HG03135 (cell line): ENCODE data around the gene CEND1.

ENCODE experiments used
- ATAC-seq: cut with Tn5 transposase; IDR thresholded peaks from one replicate; pipeline ENCODE4 v1.9.1; 2021; ENCODE audit warnings: mild to moderate bottlenecking, moderate library complexity; ENCODE audit not compliant: unreplicated experiment

The CEND1 gene

DNA sequence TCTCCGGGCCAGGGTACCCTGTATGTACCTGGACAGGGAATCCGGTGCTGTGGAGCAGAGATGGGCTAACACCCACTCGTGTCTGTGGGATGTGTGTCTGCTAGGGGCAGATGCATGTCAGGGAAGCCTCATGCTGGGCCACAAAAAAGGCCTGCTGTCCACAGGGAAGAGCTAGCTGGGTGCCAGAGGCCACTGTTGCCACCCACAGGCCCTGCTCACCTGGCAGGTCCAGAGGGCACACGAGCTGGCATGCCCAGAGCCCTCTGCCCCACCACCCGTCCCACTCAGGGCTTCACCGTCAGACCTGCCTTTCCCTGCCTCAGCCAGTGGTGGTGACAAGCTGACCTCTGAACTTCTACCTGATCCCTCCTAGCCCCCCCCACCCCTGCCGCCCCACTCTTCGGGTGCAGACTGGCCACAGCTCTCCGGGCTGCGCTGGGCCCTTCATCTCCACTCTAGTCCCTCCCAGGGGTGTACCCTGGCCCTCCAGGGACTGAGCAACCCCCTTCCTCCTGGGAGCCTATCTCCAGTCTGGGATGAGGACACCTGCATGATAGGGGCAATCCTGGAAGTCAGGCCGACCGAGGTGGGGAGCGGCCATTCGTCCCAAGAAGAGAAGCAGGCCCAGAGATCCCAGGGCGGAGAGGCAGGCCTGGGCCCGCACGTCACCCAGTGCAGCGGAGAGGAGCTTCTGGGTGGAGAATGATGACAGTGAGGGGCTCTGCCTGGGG is 6.8 kb upstream of the CEND1 start:
- ATAC-seq = no peak

DNA sequence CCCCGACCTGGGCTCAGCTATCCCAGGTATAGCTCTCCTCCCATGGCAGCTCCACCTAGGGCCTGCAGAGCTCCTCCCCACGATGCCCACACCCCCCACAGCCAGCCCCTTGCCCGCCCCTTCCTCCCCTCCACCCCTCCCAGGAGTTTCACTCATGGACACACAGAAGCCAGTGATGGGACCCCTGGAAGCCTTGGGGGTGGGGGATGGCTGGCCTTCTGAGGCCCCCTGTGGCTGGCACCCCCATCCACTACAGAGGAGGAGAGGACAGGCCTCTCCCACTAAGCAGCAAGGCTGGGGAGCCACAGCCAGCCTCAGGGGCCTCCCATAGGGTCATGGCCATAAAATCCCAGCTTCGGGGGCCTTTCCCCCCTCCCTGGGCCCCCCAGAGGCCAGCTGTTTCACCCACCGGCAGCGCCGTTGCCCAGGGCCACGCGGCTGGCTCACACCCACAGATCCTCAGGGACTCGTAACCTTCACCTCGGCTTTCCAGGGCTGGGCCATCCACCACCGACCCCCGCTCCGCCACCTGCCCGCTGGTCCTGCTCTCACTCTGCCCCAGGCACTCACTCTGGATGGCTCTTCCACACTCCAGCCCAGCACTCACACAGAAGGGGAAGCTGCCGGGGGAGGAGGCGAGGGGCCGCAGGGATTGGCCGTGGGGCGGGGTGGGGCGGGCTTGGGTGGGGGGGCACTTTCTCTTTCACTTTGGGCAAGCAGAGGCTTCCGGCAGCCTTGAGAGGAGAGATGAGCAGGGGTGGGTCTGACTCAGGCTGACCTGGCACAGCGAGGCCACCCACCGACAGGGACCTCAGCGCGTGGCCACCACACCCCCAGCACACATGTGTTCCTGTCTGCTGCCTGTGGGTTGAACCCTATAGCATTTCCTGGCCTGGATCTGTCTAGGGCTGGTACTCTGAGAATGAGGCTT is 6.0 kb upstream of the CEND1 start:
- no peak for ATAC-seq

DNA sequence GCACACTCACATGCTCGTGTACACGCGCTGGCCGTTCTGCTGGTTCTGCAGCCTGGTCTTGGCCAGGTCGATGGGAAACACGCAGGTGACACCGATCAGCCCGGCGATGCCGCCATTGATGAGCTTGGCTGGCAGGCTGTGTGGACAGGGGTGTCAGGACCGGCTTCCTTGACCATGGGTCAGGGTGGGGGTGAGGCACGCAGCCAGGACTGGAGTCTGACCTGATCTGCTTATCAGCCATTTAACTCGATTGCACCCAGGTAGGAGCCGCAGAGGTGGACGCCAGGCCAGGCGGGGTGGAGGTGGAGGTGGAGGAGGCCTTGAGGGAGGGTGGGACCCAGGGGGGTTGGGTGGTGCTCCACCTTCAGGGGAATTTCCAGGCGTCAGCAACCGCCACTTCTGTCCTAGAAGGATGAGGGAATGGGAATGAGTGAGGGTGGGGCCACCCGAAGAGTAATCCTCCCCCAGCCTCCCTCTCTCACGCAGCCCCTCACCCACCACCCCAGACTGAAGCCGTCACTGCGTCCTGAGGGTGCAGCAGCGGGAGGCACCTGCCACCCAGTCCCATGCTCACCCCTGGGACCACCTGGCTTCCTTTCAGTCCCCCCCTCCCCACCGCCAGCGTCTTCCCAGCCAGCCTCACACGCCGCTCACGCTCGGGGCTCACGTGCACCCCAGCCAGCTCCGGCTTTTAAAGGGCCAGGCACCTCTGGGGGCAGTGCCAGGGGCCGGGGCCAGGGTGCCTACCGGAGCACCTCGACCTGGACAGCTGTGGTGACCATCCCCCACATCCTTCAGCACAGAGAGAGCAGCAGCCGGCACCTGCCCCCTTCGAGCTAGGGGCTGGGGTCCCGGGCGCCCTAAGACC is 5.1 kb upstream of the CEND1 start:
- ATAC-seq = no peak

DNA sequence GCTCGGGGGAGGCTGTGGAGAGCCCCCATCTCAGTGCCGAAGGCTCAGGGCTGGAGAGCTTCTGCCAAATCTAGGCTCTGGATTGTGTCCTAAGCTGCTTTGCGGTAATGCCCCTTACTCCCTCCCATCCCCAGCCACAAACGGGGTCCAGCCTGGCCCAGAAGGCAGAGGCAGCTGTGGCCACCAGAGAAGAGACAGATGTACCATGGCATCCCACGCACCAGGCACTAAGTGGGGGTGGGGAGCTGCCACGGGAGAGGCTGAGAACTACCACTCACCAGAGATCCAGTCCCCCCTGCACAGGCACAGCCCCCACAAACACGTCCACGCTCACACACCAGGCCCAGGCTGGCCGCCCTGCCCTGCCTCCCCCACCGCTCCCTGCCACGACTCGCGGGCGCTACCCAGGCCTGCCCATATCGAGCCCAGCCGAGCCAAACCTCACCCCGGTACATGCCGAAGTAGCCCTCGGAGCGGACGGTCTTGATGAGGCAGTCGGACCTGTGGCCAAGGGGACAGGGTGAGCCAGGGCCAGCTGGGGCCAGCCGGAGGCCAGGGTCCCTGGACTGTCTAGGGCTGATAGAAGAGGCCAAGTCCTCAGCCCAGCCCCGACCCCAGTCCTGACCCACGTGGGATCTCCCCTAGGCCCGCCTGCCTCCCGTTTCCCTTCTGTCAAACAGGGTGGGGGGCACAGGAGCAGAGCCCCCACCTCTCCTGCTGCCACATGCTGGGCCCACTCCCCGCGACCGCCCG is 4.3 kb upstream of the CEND1 start:
- no peak for ATAC-seq

DNA sequence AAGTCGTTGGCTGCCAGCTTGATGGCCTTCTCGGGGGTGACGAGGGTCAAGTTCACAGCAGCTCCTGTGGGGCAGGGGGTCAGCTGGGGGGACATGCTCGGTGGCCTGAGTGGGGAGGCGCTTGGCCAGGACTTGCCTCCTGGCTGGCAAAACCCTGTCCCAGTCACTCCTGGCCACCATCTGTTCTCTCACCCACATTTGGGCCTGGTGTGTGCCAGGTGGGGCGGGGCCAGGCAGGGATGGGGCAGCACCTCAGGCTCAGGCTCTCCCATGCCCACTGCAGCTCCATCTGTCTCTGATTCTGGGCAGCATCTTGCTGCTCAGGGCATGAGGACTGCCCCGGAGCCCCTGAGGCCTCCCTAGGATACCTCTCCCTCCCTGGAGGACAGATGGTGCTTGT is 3.7 kb upstream of the CEND1 start:
- no peak for ATAC-seq

DNA sequence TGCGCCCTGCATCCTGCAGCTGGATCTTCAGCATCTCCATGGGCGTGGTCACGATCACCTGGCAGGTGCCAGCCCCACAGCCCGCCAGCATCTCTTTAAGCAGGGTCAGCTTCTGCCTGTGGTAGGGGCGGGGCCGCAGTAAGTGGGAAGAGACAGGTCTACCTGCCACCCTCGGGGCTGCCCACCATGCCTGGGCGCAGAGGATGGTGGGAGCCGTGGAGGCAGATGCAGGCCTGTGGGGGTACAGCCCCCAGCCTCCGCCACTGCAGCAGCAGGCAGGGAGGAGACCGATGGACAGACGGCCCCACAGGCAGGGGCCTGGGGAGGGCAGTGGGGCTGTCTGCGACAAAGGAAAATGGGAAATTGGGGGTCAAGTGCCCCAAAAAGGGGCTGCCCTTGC is 3.0 kb upstream of the CEND1 start:
- no peak for ATAC-seq

DNA sequence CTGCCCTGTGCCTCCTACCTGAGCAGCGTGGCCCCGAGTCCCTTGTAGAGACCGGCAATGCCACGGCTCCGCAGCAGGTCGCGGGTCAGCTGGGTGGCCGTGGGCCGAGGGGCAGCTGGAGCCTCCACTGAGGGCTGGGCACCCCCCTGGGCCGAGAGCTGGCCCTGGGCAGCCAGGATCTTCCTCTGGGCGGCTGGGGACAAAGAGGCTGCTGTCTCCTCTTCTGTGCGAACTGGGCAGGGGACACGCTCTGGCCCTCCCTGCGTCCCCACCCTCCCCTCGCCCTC is 2.6 kb upstream of the CEND1 start:
- ATAC-seq = no peak

DNA sequence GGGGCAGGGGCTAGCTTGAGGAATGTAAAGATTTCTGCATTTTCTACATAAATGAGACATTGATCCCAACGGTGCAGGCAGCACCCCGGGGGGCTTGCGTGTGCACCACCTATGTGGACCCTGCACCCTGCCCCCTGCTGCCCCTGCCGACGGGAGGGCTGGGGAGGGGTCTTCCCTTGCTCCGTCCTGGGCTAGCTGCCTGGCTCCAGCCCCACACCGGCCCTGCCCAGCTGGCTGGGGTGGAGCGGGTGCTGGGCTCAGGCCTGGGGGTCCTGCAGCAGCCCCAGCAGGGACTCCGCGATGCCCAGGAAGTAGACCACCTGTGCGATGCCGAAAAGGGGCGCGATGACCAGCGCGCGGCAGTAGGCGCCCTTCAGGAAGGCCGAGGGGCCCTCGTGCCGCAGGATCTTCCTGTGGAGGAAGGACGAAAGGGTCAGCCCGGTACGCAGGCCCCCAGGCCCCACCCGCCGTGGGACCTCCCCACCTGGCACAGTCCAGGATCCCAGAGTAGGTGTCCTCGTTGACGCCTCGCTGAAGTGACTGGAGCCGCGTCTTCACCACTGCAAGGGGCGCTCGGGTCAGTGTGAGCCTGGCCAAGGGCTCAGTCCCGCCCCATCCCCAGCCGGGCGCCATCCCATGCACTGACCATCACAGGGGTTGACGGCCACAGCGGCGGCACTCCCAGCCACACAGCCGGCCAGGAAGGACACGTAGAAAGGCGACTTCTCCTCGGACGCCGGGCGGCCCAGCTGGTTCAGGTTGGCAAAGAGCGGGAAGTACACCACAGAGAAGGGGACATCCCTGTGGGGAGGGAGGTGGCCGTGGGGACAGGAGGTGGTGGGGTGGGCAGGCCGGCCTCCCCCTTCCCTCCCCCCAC is 2.0 kb upstream of the CEND1 start:
- ATAC-seq = no peak

DNA sequence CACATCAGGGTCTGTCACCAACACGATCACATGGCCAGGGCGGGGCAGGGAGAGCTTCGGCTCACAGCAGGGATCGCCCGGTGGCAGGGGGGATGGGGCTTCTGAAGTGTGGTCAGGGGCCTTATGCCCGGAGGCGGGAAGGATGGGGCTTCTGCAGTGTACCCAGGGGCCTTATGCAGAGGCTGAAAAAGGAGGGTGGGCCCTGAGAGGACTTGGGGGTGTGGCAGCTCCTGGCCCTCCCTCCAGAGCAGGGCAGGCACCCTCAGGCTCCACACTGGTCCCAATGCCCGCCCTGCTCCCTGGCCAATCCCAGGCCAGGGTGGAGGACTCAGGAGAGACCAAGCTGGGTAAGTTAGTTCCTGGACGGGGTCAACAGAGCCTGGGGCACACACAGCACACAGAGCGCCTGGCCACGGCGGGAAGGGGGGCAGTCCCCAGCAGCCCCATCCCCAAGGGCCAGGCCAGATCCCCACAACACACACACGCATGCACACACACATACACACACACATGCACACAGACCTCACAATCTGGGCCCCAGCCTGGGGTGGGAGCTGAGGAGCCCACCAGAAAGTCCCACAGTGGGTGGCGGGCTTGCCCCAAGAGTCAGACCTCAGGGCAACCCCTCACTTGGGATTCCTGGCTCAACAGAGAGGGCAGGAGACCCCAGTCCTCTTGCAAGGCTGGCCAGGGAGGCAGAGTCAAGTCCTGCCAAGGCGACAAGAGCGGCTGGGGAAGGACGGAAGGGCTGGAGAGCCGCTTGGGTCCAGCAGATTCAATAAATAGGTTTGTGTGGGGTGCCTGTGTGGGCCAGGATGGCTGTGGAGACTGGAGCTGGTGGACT is 1.1 kb upstream of the CEND1 start:
- no peak for ATAC-seq

DNA sequence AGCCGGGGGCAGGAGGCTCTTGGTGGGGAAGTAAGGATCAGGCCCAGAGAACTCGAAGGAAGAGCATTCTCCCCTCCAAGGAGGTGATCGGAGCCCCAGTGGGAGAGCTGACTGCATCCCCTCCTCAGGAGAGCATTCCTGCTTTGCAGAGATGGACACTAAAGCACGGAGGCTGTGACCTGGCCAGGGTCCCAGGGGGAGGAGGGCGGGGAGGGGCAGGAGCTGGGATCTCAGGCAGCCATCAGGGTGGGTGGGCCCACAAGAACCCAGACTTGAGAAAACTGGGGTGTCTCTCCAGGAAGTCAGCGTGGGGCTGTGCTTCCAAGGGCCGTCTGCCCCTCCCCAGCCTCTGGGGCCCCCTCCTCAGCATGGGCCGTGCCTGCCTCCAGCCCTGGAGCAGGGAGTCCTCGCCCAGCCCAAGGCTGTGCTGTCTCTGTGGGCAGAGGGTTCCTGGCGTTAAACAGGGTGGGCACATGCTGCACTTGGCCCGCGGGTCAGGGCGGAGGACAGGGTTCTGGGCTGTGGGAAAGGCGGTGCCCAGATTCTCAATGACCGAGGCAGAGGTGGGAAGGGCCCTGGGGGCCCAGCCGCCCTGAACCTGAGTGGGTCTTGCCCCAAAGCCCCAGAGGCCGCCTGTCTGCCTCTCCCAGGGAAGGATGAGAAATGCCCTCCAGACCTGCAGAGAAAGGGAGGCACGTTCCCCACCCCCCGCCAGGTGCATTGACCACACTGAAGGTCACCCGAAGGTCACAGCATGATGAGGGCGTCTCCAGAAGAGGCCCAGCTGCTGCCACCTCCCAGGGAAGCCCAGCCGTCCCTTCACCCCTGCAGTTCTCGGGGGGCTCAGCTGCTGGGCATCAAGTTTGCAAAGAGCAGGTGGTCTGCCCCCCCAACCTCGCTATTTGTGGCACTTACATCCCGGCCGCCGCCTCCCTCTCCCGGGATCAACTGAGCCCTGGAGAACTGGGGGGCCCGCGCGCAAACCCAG is 643 bp downstream of the CEND1 start:
- ATAC-seq = no peak

DNA sequence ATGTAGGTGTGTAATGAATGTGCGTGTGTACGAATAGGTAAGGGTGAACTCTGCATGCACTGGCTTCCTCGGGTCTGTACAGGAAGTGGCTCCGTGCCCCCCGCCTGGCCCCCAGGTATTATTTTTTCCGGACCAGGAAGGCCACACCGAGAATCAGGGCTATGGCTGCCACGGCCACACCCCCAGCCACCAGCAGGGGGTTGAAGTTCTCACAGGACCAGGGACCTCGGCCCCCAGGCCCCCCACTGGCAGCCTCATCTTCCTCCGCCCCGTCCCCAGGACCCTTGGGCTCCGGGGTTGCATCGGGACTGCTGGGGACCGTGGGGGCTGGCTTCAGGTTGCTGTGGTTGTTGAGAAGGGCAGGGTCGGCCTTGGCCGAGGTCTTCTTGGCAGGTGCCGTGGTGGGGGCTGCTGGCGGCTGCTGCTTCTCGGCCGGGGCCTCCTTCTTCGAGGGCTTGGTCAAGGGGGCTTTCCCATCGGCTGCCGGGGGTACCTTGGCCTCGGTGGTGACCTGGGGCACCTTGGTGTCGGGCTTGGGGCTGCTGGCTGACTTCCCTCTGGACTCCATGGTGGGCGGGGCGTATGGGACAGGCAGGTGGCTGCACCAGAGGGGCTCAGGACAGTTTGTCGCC is 1.8 kb downstream of the CEND1 start:
- ATAC-seq = no peak

DNA sequence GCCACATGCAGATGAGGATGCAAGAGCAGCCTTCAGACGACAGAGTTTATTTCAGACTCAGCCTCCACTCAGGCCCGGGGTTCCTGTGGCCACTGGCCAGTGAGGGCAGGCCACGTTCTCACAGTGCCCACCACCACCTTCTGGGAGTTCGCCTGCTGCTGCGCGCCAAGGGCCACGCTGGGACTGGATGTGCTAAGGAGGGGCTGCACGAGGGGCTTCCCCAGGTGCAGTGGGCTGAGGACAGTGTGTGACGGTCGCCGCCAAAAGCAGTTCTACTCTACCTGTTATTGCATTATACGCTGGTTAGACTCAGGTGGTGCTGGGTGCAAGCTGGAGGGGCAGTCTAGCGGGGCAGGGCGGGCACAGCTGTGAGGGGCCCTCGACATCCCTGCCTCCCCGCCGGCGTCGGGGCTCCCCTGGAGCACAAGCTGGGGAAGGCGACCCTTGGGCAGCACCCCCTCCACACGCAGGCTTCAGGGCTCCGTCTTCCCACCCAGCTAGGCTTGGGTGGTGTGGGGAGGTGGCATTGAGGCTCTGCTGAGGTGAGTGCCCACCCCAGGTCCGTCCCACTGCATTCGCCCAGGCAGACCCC is 2.7 kb downstream of the CEND1 start:
- no peak for ATAC-seq

DNA sequence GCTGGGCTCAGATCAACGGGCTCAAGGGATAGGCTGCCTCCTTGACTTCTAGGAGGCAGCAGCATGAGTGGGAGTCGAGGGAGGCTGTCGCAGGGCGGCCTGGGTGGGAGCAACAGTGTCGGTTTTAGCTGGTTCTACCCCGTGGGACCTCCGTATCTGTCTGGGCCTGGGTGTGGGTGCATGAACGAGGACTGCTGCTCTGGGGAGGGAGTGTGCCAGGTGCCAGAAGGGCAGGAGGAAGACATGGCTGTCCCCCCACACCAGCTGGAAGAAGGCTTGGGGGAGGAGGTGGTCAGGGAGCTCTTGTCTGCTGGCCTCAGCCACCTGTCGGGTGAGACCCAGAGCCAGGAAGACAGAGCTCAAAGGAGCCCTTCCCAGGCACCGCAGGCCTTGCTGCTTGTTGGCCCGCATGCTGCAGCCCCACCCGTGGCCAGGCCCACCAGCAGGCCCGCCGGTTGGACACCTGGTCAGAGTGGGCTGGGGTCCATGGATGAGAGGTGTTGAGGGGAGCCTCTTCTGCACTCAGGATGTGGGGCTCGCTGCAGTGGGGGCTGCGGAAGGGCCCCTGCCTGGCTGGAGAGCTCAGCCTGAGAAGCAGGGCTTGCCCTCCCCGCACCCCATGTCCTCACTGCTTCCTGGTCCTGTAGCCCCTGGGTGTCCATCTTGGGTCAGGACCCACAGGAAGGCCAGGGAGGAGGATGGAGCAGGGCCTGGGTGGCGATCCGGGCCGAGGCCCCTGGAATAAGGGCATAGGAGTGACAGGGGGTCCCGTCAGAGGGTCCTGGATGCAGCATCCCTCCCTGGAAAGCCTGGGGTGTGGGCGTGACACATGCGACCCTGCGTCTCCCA is 3.4 kb downstream of the CEND1 start:
- no peak for ATAC-seq

DNA sequence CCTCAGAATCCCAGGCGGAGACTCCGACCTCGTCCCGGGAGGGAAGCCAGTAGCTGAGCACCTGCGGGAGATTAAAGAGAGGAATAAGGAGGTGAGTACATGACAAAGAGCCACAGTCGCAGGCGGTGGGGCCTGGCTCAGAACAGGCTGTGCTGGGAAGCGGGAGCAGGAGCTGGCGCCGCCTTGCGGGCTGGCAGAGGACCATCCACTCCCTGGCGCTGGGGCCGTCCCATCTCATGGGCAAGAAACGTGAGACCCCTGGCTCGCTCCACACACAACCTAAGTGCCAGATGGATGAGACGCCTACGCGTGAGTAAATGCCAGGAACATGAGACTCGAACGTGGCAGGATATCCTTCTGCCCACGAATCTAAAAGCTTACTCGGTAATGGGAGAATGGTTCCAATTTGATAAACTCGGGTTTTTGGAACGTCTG is 6.3 kb downstream of the CEND1 start:
- ATAC-seq = no peak

DNA sequence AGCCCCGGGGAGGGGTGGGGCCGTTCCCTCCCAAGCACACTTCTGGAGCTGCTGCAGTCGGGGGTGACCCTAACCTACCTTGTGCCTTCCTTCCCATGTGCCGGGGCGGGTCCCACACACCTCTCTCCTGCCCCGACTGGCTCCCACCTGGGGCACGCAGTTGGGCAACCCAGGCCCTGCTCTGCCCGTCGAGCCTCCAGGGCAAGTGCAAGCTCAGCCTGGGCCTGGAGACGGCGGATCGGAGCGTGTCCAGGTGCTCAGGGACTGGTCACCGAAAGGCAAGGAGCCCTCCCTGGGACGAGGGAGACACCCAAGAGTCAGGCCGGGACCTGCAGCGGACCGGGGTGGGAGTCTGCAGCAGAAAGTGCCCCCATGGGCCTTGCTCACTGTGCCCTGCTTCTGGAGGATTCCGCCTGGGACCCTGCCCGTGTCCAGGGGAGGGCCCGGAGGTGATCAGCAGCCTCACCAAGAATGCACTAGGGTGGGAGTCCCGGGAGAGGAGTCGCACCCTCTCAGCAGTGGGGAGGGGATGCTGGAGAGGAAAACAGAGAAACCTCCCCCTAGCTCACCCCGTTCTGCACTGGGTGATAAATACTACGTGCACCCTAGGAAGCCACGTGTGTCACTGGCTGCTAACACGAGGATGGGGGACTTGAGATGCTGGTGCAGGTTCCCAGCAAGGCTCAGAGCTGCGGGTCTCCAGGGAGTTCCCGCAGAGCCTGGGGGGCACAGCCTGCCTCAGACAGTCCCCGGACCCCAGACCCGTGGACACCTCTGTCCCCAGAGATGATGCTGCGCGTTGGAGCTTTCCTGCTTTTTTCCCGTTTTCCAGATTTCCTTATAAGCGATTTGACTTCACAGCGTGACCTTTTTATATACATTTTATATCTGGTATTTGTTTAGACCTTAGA is 7.4 kb downstream of the CEND1 start:
- ATAC-seq = no peak
